GM19452 (cell line): ENCODE data around the gene NUDT4B.
"Not testable (repeated sequence)": the region's sequence is repeated elsewhere in the genome, so short reads cannot be mapped to it uniquely, and the experiment has no call there.

Experiments
- ATAC-seq: cut with Tn5 transposase; IDR thresholded peaks from one replicate; pipeline ENCODE4 v1.9.1; 2021; ENCODE audit not compliant: unreplicated experiment

Gene NUDT4B

GRCh38 chr1:148735538-148735937 lies 13.0 kb upstream of the NUDT4B start:
- not testable (repeated sequence) for ATAC-seq

GRCh38 chr1:148738667-148739066 lies 9.9 kb upstream of the NUDT4B start:
- ATAC-seq: not testable (repeated sequence)

- ATAC-seq: not testable (repeated sequence)
These were observed 5.4 kb upstream of the NUDT4B start for GRCh38 chr1:148743200-148743599.

GRCh38 chr1:148743726-148744720 lies 4.6 kb upstream of the NUDT4B start:
- not testable (repeated sequence) for ATAC-seq

GRCh38 chr1:148749335-148749681 lies 734 bp downstream of the NUDT4B start:
- ATAC-seq: peak; percentile 81

- not testable (repeated sequence) for ATAC-seq
These were observed 7.7 kb downstream of the NUDT4B start for GRCh38 chr1:148756231-148756630.

- not testable (repeated sequence) for ATAC-seq
These were observed 8.9 kb downstream of the NUDT4B start for GRCh38 chr1:148757446-148757845.

GRCh38 chr1:148758412-148758811 lies 9.8 kb downstream of the NUDT4B start:
- peak; percentile 97 for ATAC-seq

GRCh38 chr1:148758925-148759324 lies 10.4 kb downstream of the NUDT4B start:
- not testable (repeated sequence) for ATAC-seq

- ATAC-seq: not testable (repeated sequence)
These were observed 11.2 kb downstream of the NUDT4B start for GRCh38 chr1:148759749-148760148.

GRCh38 chr1:148760206-148760605 lies 11.6 kb downstream of the NUDT4B start:
- not testable (repeated sequence) for ATAC-seq

- ATAC-seq: not testable (repeated sequence)
These were observed 12.8 kb downstream of the NUDT4B start for GRCh38 chr1:148761360-148761759.

- ATAC-seq: not testable (repeated sequence)
These were observed 16.9 kb downstream of the NUDT4B start for GRCh38 chr1:148765238-148766019.

- ATAC-seq: not testable (repeated sequence)
These were observed 20.0 kb downstream of the NUDT4B start for GRCh38 chr1:148768541-148768940.

- not testable (repeated sequence) for ATAC-seq
These were observed 20.9 kb downstream of the NUDT4B start for GRCh38 chr1:148769495-148769894.

- ATAC-seq: not testable (repeated sequence)
These were observed 25.1 kb downstream of the NUDT4B start for GRCh38 chr1:148773690-148774089.

- ATAC-seq: not testable (repeated sequence)
These were observed 25.5 kb downstream of the NUDT4B start for GRCh38 chr1:148774102-148774501.

GRCh38 chr1:148775263-148775662 lies 26.7 kb downstream of the NUDT4B start:
- not testable (repeated sequence) for ATAC-seq

GRCh38 chr1:148777649-148778048 lies 29.1 kb downstream of the NUDT4B start:
- not testable (repeated sequence) for ATAC-seq

GRCh38 chr1:148780404-148780803 lies 31.8 kb downstream of the NUDT4B start:
- not testable (repeated sequence) for ATAC-seq

- ATAC-seq: not testable (repeated sequence)
These were observed 43.0 kb downstream of the NUDT4B start for GRCh38 chr1:148791543-148792099.
